NK-92 treated with Interleukin-12 subunit alpha and Interleukin-12 subunit beta, amount 100 ng/mL, for 24 hours (cell line): ENCODE data around the gene SHC3.

Experiments used
- DNase-seq: peaks from one replicate; lab custom pipeline; 2025; lab: John Stamatoyannopoulos, UW

Gene SHC3

GRCh38 chr9:88986776-88987175 is 191.8 kb downstream of the SHC3 start:
- DNase-seq = no peak

- DNase-seq = no peak
Measured at GRCh38 chr9:88985616-88986015, 193.0 kb downstream of the SHC3 start.

- no peak for DNase-seq
Measured at GRCh38 chr9:88984543-88984883, 194.1 kb downstream of the SHC3 start.

GRCh38 chr9:88983865-88984542 is 194.6 kb downstream of the SHC3 start:
- no peak for DNase-seq

GRCh38 chr9:88980740-88981203 is 197.8 kb downstream of the SHC3 start:
- no peak for DNase-seq

- no peak for DNase-seq
Measured at GRCh38 chr9:88979791-88980190, 198.8 kb downstream of the SHC3 start.

- no peak for DNase-seq
Measured at GRCh38 chr9:88979021-88979420, 199.6 kb downstream of the SHC3 start.

- DNase-seq = no peak
Measured at GRCh38 chr9:88978034-88978433, 200.6 kb downstream of the SHC3 start.

GRCh38 chr9:88976890-88977257 is 201.7 kb downstream of the SHC3 start:
- DNase-seq = no peak

GRCh38 chr9:88975966-88976889 is 202.4 kb downstream of the SHC3 start:
- DNase-seq = no peak

GRCh38 chr9:88974641-88975040 is 204.0 kb downstream of the SHC3 start:
- no peak for DNase-seq

- no peak for DNase-seq
Measured at GRCh38 chr9:88973281-88974045, 205.2 kb downstream of the SHC3 start.

- DNase-seq = no peak
Measured at GRCh38 chr9:88972401-88972800, 206.2 kb downstream of the SHC3 start.

GRCh38 chr9:88971131-88971960 is 207.3 kb downstream of the SHC3 start:
- DNase-seq = no peak

- no peak for DNase-seq
Measured at GRCh38 chr9:88969646-88970373, 208.8 kb downstream of the SHC3 start.

- no peak for DNase-seq
Measured at GRCh38 chr9:88968799-88969198, 209.8 kb downstream of the SHC3 start.

GRCh38 chr9:88966894-88967676 is 211.5 kb downstream of the SHC3 start:
- DNase-seq = no peak

GRCh38 chr9:88965473-88965872 is 213.1 kb downstream of the SHC3 start:
- DNase-seq = no peak

- DNase-seq = no peak
Measured at GRCh38 chr9:88960632-88961031, 218.0 kb downstream of the SHC3 start.
